GM18858 (cell line): Measurements from ENCODE around the gene FBLN2.

Experiments
- ATAC-seq: cut with Tn5 transposase; IDR thresholded peaks from one replicate; pipeline ENCODE4 v1.9.1; 2021; ENCODE audit not compliant: unreplicated experiment

Gene FBLN2

GRCh38 chr3:13565581-13566452 is 16.9 kb downstream of the FBLN2 start:
- ATAC-seq: no peak

DNA sequence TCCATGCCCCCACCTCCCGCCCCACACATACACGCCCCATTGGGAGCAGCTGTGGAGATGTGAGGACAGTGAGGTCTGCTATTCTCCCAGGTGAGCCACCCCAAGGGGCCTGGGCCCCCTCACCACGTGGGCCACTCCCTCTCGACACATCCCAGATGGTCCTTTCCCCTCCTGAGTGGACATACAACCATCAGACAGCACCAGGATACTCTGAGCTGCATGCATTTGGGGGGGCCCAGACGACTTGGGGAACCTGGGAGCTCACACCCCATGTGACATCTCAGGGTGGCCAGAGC is 17.5 kb downstream of the FBLN2 start:
- no peak for ATAC-seq

GRCh38 chr3:13566769-13567310 is 17.9 kb downstream of the FBLN2 start:
- ATAC-seq: no peak

DNA sequence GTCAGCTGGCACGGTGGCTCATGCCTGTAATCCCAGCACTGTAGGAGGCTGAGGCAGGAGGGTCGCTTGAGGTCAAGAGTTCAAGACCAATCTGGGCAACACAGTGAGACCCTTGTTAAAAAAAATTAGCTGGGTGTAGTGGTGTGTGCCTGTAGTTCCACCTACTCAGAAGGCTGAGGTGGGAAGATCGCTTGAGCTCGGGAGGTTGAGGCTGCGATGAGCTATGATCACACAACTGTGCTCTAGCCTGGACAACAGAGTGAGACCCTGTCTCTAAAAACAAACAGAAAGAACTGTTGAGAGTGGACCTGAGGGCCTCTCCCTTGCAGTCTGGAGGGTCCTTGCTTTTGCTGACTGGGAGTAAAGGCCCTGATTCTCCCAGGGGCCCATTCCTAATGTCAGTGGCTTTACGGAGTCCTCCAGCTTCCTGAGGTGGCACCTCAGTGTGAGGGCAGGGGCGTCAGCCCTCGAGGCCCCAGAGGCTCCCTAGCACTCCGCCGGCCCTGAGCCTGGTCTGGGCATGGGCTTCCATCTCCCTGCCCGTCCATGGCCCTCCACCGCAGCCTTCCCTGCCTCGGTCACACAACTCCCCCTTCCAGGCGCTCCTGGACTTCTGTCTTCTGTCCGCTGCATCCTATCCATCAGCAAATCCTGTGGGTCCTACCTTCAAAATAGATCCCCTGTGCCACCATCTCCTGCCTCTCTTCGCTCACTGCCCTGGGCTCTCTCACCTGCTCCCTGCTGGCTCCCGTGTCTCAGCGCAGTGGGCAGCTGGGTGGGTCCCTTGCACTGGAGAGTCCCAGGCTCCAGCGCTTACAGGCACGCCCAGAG is 19.0 kb downstream of the FBLN2 start:
- no peak for ATAC-seq

GRCh38 chr3:13568515-13569028 is 19.6 kb downstream of the FBLN2 start:
- ATAC-seq: no peak

DNA sequence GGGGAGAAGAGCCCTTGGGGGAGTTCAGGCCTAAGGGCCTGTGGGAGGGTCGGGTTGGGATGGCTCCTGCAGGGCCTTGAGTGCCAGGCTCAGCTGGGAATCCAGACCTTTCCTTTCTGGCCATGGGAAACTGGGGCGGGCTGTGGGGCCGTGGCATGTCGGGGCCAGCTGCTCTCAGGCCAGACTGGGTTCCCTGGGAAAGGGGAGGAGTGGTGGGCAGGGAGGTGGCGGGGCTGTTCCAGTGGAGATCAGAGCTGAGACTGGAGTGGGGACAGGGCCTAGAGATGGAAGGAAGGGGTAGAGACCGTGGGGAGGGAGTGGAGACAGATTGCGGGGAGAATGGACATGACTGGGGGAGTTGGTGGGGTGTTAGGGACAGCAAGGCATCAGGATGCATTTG is 20.3 kb downstream of the FBLN2 start:
- ATAC-seq: no peak

GRCh38 chr3:13569641-13570390 is 20.9 kb downstream of the FBLN2 start:
- no peak for ATAC-seq

- ATAC-seq: no peak
Observed at GRCh38 chr3:13570391-13571194, 21.7 kb downstream of the FBLN2 start.

DNA sequence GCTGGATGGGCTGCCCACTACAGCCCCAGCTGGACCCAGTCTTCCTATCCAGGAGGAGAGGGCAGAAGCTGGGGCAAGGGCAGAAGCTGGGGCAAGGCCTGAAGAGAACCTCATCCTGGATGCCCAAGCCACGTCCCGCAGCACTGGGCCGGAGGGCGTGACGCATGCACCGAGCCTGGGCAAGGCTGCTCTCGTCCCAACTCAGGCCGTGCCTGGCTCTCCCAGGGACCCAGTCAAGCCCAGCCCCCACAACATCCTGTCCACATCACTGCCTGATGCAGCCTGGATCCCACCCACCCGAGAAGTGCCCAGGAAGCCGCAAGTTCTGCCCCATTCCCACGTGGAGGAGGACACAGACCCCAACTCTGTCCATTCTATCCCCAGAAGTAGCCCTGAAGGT is 22.3 kb downstream of the FBLN2 start:
- no peak for ATAC-seq

DNA sequence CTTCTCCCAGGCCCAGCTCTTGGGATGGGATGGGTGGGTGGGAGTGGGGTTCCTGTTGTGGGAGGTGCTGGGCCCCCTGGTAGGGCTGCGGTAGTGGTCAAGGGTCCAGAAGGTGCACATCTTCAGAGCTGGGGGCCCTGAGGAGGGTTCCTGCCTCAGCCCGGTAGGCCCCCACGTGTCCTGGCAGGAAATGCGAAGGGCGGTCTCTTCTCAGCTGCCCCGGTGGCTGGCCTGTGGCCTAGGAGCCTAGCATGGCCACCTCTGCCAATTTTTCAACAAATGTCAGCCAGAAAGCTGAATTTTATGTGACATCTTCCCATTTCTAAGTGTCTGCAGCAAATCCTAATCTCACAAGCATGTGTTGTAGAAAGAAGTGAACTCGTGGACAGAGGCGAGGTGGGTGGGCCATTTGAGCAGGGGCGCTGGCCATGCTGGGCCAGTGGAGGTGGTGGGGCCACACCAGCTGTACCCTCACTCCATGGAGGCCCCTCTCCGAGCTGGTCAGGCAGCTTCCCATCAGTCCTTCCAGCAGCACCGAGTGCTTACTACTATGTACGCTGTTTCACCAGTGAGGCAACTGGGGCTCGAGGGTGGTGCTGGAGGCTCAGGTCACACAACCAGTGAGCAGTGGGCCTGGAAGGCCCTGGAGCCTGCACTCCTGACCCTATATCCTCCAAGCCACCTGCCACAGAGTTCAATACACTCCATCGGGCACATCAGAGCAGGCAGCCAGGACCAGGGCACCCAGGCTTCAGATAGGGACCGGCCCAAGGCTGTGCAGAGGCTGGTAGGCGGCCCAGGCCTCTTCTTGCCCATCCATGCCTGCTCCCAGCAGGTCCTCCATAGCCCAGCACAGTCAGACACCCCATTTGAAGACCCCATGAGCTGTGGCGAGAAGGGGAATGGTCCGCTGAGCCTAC is 23.2 kb downstream of the FBLN2 start:
- ATAC-seq: no peak

- no peak for ATAC-seq
Observed at GRCh38 chr3:13572926-13573623, 24.1 kb downstream of the FBLN2 start.

GRCh38 chr3:13574083-13574797 is 25.3 kb downstream of the FBLN2 start:
- ATAC-seq: no peak

DNA sequence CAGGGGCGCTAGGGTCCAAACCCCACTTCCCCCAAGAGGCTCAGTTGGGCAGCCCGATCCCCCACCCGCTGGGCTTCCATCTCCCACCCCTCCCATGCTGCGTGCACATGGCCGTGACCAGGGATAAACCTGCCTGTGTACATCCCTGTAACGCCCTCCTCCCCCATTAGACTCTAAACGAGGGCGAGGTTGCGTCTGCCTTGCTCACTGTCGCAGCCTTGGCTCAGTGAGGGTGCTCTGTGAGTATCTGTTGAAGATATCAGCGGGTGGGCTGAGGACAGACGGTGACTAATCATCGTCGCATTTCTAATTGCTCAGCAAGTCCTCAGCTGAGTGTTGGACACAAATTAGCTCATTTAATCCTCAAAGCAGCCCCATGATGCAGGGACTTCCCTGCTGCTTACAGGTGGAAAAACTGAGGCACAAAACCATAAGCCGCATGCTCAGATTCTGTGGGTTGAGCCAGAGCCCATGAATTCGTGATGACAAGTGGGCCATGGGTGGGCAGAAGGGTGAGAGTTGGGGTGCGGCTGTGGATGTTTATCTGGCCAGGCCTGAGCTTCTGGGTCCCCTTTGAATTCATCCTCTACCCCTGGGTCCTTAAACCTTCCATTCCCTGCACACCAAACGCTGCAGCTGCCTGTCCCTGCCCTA is 26.0 kb downstream of the FBLN2 start:
- ATAC-seq: no peak

GRCh38 chr3:13575459-13576061 is 26.6 kb downstream of the FBLN2 start:
- no peak for ATAC-seq

- ATAC-seq: no peak
Observed at GRCh38 chr3:13577181-13578121, 28.5 kb downstream of the FBLN2 start.

GRCh38 chr3:13578251-13578650 is 29.3 kb downstream of the FBLN2 start:
- no peak for ATAC-seq
